ENCODE data around the gene USP37. TPM values are rescaled to one million over a fixed set of nuclear protein-coding genes. Genes with fewer than 3 reads are reported as not detected.

The USP37 gene
- total RNA-seq, 2 donors from 2014 or later: 6.0 to 14.5 TPM

GRCh38 chr2:218428846-218429558 is 139.1 kb downstream of the USP37 start:
- Histone ChIP-seq H3K4me1 (no peaks in the 10 kb centered on the region), H3K4me3 (no peak overlapping the region), H3K36me3 (replicated peaks in 1 of 2; ENCODE audit: insufficient read depth in 1 of 2, low read depth in 2 of 2) (peaks cover 0 to 5% of the 10 kb centered on the region in 2 donors), H3K9me3 (no peaks in the 10 kb centered on the region), H3K27me3 (no peaks in the 10 kb centered on the region), H3K27ac (no peak overlapping the region)
- no peak for ATAC-seq
- TF ChIP-seq CTCF (IDR thresholded peaks at IDR 0.05) (no peak), POLR2A (IDR thresholded peaks at IDR 0.05) (no peak)
- intact Hi-C loops (cut with DNase I): no loop called here
- no peak for DNase-seq
- 91 to 97% methylated on average over 11 to 23 of the region's 24 CpGs for WGBS, 2 donors

GRCh38 chr2:218427741-218428140 is 140.4 kb downstream of the USP37 start:
- Histone ChIP-seq H3K9me3 (no peaks in the 10 kb centered on the region), H3K4me3 (no peak overlapping the region), H3K27ac (no peak overlapping the region), H3K36me3 (replicated peaks in 1 of 2; ENCODE audit: insufficient read depth in 1 of 2, low read depth in 2 of 2) (peaks cover 0 to 5% of the 10 kb centered on the region in 2 donors), H3K4me1 (no peaks in the 10 kb centered on the region), H3K27me3 (no peaks in the 10 kb centered on the region)
- intact Hi-C loops (cut with DNase I): no loop called here
- ATAC-seq: no peak
- DNase-seq: no peak
- TF ChIP-seq CTCF (IDR thresholded peaks at IDR 0.05) (no peak), POLR2A (IDR thresholded peaks at IDR 0.05) (no peak)
- 68 to 76% methylated on average over 10 to 11 of the region's 11 CpGs for WGBS, 2 donors

GRCh38 chr2:218425531-218425930 is 142.6 kb downstream of the USP37 start:
- H3K9me3 ChIP-seq: no peaks in the 10 kb centered on the region
- WGBS, 2 donors: 86 to 91% methylated on average over 6 to 10 of the region's 10 CpGs

GRCh38 chr2:218423584-218423983 is 144.6 kb downstream of the USP37 start:
- WGBS, 2 donors: 89 to 92% methylated on average over 6 to 9 of the region's 9 CpGs

More at GRCh38 chr2:218425531-218425930, 142.6 kb downstream of the USP37 start:
- no peak for ATAC-seq
- H3K4me3 ChIP-seq: no peak overlapping the region
- H3K4me1 ChIP-seq: peaks cover 15% of the 10 kb centered on the region
- intact Hi-C loops (cut with DNase I): no loop called here
- TF ChIP-seq POLR2A (IDR thresholded peaks at IDR 0.05) (no peak), CTCF (IDR thresholded peaks at IDR 0.05) (no peak)
- no peak for DNase-seq
- H3K36me3 ChIP-seq (replicated peaks in 1 of 2; ENCODE audit: insufficient read depth in 1 of 2, low read depth in 2 of 2): peaks cover 0 to 4% of the 10 kb centered on the region in 2 donors
- no peak overlapping the region for H3K27ac ChIP-seq
- no peaks in the 10 kb centered on the region for H3K27me3 ChIP-seq

More at GRCh38 chr2:218423584-218423983, 144.6 kb downstream of the USP37 start:
- Histone ChIP-seq H3K27me3 (no peaks in the 10 kb centered on the region), H3K9me3 (no peaks in the 10 kb centered on the region), H3K36me3 (replicated peaks in 1 of 2; ENCODE audit: insufficient read depth in 1 of 2, low read depth in 2 of 2) (peaks cover 0 to 4% of the 10 kb centered on the region in 2 donors), H3K27ac (no peak overlapping the region), H3K4me3 (no peak overlapping the region), H3K4me1 (peaks cover 35% of the 10 kb centered on the region)
- intact Hi-C loops (cut with DNase I): no loop called here
- DNase-seq: no peak
- ATAC-seq: no peak
- no peak for TF ChIP-seq CTCF (IDR thresholded peaks at IDR 0.05)
- no peak for TF ChIP-seq POLR2A (IDR thresholded peaks at IDR 0.05)

All from body of pancreas (tissue), 4 donors.